Rectal smooth muscle tissue (tissue), 1 donor: ENCODE data around the gene UBE2D1.

ENCODE experiments used
- H3K27ac ChIP-seq: one replicate; pipeline ENCODE4 v1.7.0; 2013; ENCODE audit warnings: low read depth, low read length, inconsistent platforms
- H3K27me3 ChIP-seq: one replicate; pipeline ENCODE4 v1.7.0; 2013; ENCODE audit warnings: low read length; ENCODE audit not compliant: control insufficient read depth, insufficient read depth
- H3K36me3 ChIP-seq: one replicate; pipeline ENCODE4 v1.7.0; 2013; ENCODE audit warnings: low read length; ENCODE audit not compliant: control insufficient read depth, insufficient read depth
- H3K4me1 ChIP-seq: one replicate; pipeline ENCODE4 v1.7.0; 2013; ENCODE audit warnings: low read length; ENCODE audit not compliant: control insufficient read depth, insufficient read depth
- H3K4me3 ChIP-seq: one replicate; pipeline ENCODE4 v1.7.0; 2013; ENCODE audit warnings: low read length
- H3K9ac ChIP-seq: one replicate; pipeline ENCODE4 v1.7.0; 2013; ENCODE audit warnings: low read length

UBE2D1 gene

DNA sequence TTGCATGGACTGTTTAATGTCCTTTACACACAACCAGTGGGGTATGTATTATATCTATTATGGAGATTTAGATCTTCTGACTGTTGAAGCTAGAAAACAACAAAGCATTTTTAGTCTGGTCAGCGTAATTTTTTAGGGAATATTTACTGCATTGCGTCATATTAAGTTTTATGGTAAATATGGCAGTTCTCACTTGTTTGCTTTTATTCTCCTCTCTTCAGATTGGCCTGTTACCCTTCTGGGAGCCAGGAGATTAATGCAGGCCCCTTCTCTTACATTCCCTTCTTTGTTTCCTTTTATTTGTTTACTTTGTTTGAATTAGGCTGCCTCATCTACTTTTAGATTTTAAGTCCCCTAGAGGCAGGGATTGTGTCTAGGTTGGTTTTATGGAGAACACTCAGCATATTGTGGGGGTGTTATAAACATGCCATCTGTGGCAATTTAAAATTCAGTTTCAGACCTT, 13.8 kb downstream of the UBE2D1 start:
- peaks cover 2% of the 10 kb centered on the region for H3K4me1 ChIP-seq
- no peaks in the 10 kb centered on the region for H3K36me3 ChIP-seq
- no peak overlapping the region for H3K27ac ChIP-seq

GRCh38 chr10:58350023-58350422, 15.2 kb downstream of the UBE2D1 start:
- H3K9ac ChIP-seq: no peak overlapping the region
- H3K4me3 ChIP-seq: no peak overlapping the region

More for the DNA sequence above, 13.8 kb downstream of the UBE2D1 start:
- H3K4me3 ChIP-seq: no peak overlapping the region
- H3K27me3 ChIP-seq: no peaks in the 10 kb centered on the region
- H3K9ac ChIP-seq: no peak overlapping the region

DNA sequence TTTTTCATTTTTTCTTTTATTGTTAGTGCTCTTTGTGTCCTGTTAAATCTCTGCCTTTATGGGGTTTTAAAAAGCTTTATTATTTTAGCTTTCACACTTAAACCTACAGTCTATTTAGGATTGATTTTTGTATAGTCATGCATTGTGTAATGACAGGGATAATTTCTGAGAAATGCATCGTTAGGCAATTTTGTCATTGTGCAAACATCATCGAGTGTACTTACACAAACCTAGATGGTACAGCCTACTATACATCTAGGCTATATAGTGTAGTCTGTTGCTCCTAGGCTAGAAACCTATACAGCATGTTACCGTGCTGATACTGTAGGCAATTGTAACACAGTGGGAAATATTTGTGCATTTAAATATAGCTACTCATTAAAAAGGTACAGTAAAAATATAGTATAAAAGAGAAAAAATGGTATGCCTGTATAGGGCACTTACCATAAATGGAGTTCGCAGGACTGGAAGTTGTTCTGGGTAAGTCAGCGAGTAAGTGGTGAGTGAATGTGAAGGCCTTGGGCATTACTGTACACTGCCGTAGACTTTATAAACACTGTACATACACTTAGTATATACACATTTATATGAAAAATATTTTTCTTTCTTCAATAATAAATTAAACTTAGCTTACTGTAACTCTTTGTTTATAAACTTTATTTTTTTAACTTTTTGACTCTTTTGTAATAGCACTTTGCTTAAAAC, 16.0 kb downstream of the UBE2D1 start:
- H3K4me3 ChIP-seq: no peak overlapping the region
- no peaks in the 10 kb centered on the region for H3K36me3 ChIP-seq
- H3K27me3 ChIP-seq: no peaks in the 10 kb centered on the region
- peaks cover 2% of the 10 kb centered on the region for H3K4me1 ChIP-seq
- H3K27ac ChIP-seq: no peak overlapping the region
- H3K9ac ChIP-seq: no peak overlapping the region

More at GRCh38 chr10:58350023-58350422, 15.2 kb downstream of the UBE2D1 start:
- H3K27me3 ChIP-seq: no peaks in the 10 kb centered on the region
- no peak overlapping the region for H3K27ac ChIP-seq
- no peaks in the 10 kb centered on the region for H3K36me3 ChIP-seq
- H3K4me1 ChIP-seq: peaks cover 2% of the 10 kb centered on the region

DNA sequence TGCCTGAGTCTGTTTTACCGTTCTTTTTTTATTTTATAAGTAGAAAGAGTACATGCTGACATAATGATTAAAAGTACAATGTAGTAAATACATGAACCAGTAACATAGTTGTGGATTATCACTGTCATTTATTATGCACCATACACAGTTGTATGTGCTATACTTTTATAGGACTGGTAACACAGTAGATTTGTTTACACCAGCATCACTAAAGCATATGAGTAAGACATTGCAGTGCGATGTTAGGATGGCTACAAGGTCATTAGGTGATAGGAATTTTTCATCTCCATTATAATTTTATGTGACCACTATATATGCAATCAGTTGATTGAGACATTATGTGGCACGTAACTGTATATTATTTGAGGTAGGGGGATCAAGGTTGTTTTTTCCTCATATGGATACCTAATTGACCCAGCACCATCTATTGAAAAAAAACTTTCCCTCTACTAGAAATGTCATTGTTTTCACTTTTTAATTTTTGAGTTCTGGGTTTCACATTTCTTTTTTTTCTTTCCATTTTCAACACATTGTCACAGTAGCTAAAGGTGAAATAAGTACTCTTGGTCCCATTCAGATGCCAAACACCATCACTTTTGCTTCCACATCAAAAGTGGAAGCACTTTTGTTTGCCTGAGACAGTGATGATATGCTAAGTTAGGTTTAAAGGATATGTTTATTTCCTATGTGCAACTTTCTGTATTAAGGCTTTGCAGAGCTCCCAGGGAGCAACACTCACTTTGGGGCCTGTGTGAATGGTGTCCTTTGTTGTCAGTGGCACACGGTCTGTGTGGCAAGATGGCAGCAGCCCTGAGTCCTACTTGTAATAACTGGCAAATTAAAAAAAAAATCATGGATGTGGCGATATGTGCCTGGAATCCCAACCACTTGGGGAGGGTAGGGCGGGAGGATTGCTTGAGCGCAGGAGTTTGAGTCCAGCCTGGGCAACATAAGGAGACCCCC, 17.1 kb downstream of the UBE2D1 start:
- H3K4me3 ChIP-seq: no peak overlapping the region

GRCh38 chr10:58352956-58353610, 18.3 kb downstream of the UBE2D1 start:
- Histone ChIP-seq H3K4me3 (no peak overlapping the region), H3K9ac (no peak overlapping the region), H3K27ac (no peak overlapping the region), H3K4me1 (peaks cover 2% of the 10 kb centered on the region), H3K27me3 (no peaks in the 10 kb centered on the region), H3K36me3 (no peaks in the 10 kb centered on the region)

More for the DNA sequence above, 17.1 kb downstream of the UBE2D1 start:
- Histone ChIP-seq H3K4me1 (peaks cover 2% of the 10 kb centered on the region), H3K36me3 (no peaks in the 10 kb centered on the region), H3K27me3 (no peaks in the 10 kb centered on the region), H3K27ac (no peak overlapping the region), H3K9ac (no peak overlapping the region)

DNA sequence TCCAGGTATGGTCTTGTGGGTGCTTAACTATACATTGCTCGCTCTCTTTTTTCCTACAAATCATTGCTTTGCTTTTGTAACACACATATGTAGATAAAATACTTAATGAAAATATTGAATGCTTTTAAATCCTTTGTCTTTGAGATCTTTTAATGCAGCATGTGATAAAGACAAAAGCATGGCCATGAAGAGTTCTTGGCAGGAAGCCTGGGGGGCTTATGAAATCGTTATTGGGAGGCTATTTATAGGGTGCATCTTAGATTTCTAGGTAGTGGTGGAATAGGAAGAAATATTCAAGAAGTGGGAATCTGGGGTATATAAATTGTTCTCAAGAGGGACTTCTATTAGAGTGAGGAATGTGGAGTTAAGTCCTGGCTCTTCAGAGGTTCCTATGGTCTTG, 21.9 kb downstream of the UBE2D1 start:
- no peaks in the 10 kb centered on the region for H3K27me3 ChIP-seq
- no peaks in the 10 kb centered on the region for H3K36me3 ChIP-seq
- no peak overlapping the region for H3K27ac ChIP-seq
- peaks cover 2% of the 10 kb centered on the region for H3K4me1 ChIP-seq
- H3K4me3 ChIP-seq: no peak overlapping the region
- no peak overlapping the region for H3K9ac ChIP-seq

DNA sequence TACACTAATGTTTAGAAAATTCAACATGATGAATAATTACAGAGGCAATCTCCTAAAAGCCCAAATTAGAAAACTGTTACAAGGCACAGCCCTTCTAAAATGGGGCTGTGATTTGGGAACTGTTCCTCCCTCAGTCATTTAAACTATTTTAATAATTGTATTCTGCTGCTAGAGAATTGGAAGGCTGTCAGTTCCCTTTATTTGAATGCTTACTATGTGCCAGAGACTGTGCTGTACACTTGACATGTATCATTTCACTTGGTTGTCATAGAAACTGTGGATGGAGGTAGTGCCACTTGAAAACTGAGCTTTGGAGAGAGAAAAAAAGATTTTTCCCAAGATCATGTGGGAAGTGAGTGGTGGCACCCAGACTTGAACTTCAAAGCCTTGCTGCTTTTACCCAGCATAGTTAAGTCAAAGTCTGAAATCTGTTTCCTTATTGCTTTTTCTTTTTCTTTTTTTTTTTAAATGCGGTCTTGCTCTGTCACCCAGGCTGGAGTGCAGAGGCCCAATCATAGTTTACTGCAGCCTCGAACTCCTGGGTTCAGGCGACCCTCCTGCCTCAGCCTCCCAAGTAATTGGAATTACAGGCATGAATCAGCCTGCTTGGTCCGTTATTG, 23.6 kb downstream of the UBE2D1 start:
- H3K4me3 ChIP-seq: no peak overlapping the region
- no peak overlapping the region for H3K9ac ChIP-seq
- no peak overlapping the region for H3K27ac ChIP-seq
- no peaks in the 10 kb centered on the region for H3K36me3 ChIP-seq
- H3K27me3 ChIP-seq: no peaks in the 10 kb centered on the region
- no peaks in the 10 kb centered on the region for H3K4me1 ChIP-seq

- H3K27ac ChIP-seq: no peak overlapping the region
- H3K36me3 ChIP-seq: no peaks in the 10 kb centered on the region
- H3K9ac ChIP-seq: no peak overlapping the region
- no peak overlapping the region for H3K4me3 ChIP-seq
- no peaks in the 10 kb centered on the region for H3K4me1 ChIP-seq
- no peaks in the 10 kb centered on the region for H3K27me3 ChIP-seq
Observed at GRCh38 chr10:58358947-58359346, 24.1 kb downstream of the UBE2D1 start.

DNA sequence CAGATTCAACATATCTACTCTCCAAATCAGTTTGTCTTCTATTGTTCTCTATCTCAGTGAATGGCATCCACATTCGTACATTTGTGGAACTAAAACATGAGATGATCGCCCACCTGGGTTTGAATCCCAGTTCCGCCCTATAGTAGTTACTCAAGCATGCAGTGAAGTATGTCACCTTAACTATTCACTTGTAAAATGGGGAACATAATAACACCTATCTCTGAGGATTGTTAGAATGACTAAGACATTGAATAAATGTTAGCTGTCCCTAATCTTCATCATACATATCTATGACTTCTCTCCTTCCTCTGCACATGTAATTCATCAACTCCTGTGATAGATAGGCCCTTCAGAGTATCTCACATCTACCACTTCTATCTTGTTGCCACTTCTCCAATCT, 24.7 kb downstream of the UBE2D1 start:
- Histone ChIP-seq H3K27me3 (no peaks in the 10 kb centered on the region), H3K27ac (no peak overlapping the region), H3K9ac (no peak overlapping the region), H3K4me3 (no peak overlapping the region), H3K4me1 (no peaks in the 10 kb centered on the region), H3K36me3 (no peaks in the 10 kb centered on the region)

DNA sequence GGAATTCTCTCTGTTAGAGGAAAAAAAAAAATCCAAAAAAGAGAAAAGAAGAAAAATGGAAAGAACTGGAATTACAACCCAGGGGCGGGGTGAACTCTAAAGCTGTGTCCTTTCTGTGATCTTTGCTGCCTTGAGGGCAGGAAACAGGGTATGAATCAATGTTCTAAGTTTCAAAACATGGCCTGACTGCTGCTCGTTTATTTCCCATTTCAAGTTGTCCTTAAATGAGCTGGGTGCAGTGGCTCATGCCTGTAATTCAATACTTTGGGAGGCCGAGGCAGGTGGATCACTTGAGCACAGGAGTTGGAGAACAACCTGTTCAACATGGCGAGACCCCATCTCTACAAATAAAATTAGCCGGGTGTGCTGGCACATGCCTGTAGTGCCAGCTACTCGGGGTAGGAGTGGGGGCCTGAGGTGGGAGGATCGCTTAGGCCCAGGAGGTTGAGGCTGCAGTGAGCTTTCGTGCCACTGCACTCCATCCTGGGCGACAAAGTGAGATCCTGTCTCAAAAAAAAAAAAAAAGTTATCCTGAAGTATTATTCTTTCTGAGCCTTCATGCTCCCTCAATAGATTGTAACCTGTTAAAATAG, 25.7 kb downstream of the UBE2D1 start:
- no peak overlapping the region for H3K9ac ChIP-seq

GRCh38 chr10:58361353-58361752, 26.5 kb downstream of the UBE2D1 start:
- Histone ChIP-seq H3K4me1 (no peaks in the 10 kb centered on the region), H3K27me3 (no peaks in the 10 kb centered on the region), H3K36me3 (no peaks in the 10 kb centered on the region), H3K9ac (no peak overlapping the region), H3K27ac (no peak overlapping the region), H3K4me3 (no peak overlapping the region)

More for the DNA sequence above, 25.7 kb downstream of the UBE2D1 start:
- Histone ChIP-seq H3K4me1 (no peaks in the 10 kb centered on the region), H3K27ac (no peak overlapping the region), H3K4me3 (no peak overlapping the region), H3K36me3 (no peaks in the 10 kb centered on the region), H3K27me3 (no peaks in the 10 kb centered on the region)
